HG02981 (cell line): Measurements from ENCODE around the gene KCNF1.

ENCODE experiments used
- ATAC-seq: cut with Tn5 transposase; IDR thresholded peaks from one replicate; pipeline ENCODE4 v1.9.1; 2021; ENCODE audit warnings: mild to moderate bottlenecking, moderate library complexity; ENCODE audit not compliant: unreplicated experiment

KCNF1 gene

GRCh38 chr2:10918661-10919409, 7.1 kb downstream of the KCNF1 start:
- no peak for ATAC-seq

DNA sequence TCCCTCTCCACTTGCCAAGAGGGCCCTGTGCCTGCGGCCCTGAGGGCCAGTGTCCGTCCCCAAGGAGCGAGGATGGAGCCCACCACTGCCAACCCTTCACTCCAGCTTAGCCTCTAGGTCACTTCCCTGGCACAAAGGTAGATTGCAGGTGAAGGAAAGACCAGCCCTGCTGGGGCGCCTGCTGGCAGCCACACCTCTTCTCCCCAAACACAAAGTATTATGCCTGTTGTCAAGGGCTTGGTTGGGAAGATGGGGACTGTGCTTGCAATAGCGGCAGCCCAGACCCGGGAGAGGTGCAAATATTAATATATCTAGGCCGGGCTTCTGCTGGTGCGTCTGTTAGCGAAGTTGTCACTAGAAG, 7.7 kb downstream of the KCNF1 start:
- ATAC-seq, result no peak

DNA sequence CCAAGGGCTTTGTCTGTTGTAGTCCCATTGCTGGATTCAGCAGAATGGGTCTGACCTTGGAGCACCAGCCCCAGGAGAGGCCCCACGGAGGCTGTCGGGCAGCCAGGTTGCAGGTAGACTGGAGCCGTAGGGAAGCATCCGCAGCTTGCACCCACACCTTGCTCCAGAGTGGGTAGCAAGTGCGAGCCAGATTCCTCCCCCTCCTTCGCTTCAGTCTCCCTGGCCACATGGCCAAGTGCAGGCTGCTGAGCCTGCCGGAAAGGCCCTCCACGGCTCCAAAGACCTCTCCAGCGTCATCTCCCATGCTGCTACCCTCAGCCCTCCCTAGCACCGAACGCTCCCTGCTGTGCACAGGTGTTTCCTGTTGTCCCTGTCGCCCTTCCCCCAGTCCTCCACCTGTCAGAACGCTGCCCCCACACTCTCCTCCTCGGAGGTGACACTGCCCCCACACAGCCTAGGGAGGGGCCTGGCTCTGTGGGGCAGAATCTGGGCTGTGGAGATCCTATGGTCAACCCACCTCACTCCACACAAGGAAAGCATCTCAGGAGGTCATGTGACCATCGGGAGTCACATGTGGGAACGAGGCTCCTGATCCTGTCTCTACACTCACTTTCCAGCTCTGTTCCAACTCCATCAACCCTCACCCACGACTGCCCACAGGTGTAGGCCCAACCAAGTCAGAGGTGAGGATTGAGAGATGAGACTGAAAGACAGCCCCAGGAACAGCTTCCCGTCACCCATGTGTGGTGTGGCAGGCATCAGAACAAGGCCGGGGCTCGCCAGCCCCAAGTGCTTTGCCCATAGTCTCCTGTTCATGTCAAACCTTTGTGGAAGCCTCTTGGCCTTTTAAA, 8.3 kb downstream of the KCNF1 start:
- no peak for ATAC-seq

DNA sequence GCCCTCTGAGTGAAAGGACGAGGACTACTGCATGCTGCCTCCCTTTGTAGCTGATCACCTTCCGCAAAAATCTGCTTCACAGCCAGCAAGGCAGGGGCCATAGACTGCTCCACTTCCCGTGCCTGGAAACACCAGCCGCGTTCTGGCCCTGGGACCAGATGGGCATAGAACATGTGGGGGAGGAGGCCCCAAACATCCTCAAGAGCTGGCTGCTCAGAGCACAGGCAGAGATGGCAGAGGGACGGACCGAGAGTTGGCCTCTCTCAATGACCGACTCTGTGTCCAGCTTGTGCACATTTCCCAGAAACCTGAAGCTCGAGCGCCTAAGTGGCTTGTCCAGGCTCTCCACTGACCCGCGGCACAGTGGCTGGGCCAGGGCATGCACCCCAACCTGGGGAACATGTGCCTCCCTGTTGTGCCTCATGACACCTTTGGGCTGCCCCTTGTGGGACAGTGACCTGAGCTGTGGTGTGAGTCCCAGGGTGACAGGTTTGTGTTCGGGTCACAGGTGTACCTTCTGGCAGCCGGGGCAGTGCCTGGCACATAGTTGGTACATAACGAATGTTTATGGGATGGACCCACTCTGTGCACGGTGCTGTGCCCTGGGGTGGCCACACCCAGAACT, 9.1 kb downstream of the KCNF1 start:
- no peak for ATAC-seq

DNA sequence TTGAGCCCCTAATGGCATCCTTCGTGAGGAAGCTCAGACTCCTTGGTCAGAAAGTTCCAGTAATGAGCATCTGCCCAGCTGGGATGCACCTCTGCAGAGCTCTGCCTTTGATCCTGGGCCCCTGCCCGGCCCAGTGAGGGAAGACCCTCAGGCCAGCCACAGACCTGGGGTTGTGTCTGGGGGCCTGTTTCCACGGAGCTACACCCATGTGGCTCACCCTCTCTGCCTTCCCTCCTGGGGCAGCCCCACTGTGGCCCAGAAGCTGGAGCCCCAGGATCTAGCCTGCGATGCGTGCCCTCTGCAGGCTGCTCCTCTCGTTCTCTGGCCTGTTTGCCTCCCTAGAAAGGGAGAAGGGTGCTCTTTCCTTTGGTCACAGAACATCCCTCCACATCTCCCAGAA, 9.8 kb downstream of the KCNF1 start:
- ATAC-seq, result no peak

DNA sequence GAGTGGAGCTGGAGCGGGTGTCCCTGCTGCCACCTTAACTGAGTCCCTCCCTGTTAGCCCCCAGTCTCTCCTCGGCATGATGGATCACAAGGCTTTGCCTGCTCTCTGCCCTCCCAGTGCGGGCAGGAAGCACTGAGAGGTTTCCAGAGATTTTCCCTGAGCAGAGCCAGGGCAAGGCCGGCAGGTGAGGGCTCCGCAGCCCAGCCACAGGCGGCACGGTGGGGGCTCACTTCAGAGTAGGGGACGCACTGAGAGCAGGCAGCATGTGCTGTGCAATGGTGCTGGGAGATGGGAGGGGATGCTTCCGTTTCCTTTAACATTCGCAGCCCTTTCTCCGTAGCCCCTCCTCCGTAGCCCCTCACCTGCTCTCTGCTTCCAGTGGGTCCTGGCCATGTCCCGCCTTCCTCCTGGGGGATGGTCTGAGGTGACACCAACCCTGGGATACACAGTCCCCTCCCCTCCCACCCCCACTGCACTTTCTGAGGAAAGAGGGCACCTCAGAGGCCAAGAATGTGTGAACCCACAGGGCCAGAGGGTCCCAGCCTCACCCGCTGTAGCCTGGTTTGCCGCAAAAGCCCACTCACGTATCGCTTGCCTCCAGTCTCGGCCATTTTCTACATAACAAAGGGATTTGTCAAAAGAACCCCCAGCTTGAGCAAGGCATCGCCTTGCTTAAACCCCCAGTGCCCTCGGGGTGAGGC, 10.7 kb downstream of the KCNF1 start:
- no peak for ATAC-seq

GRCh38 chr2:10923008-10923375, 11.3 kb downstream of the KCNF1 start:
- no peak for ATAC-seq

GRCh38 chr2:10923965-10924364, 12.2 kb downstream of the KCNF1 start:
- no peak for ATAC-seq

DNA sequence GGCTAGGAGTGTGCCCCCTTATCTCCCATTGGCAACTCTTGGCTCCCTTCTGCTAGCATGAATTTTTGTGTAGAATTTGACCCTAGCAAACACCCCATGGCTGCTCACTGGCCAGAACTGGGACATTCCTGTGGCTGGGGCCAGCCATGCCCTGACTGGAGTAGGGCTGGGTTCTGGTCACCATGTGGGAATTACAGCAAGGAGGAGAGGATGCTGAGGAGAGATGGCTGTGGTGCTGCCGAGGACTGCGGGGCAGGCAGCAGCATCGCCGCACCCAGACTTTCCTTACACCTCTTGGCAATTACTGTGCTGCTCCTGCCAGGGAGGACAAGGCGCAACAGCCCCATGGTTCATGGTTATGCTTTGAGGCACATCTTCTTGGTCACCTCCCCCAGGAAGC, 12.7 kb downstream of the KCNF1 start:
- no peak for ATAC-seq

- ATAC-seq, result no peak
Measured at GRCh38 chr2:10924859-10925258, 13.1 kb downstream of the KCNF1 start.

GRCh38 chr2:10926191-10926820, 14.6 kb downstream of the KCNF1 start:
- no peak for ATAC-seq

DNA sequence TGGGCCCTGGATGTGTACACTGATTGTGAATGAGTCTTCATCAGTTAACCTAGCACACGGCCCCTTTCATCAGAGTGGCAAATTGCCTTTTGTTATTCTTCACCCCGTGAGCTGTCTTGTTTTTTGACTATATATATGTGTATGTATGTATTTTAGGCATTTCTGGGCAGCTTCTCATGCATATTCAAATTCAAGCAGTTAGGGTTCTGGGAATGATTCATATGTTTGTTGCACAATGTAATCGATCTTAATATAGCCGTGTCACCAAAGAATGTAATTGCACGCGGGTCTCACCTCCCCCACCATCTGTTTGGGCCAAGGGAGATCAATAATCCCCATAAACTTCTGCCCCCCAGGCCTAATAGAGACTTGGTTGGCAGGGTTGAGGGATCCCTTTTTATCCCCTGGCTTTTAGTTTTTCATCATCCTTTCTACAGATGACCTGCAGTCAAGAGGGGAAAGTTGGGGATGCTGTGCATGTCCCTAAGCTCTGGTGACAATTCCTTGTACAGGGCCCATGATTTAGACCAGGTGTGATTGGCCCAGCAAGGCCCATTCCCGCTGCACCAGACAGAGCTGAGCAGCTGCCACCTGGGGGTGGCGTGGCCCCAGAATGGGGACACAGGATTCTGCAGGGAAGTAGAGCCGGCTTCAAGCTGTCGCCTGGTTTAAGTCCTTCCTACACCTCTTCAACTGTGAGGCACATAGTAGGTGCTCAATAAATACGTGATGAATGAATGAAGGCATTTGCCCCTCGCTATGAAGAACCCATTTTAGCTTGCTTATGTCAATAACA, 19.2 kb downstream of the KCNF1 start:
- no peak for ATAC-seq

- ATAC-seq, result no peak
Measured at GRCh38 chr2:10931710-10932255, 20.0 kb downstream of the KCNF1 start.

DNA sequence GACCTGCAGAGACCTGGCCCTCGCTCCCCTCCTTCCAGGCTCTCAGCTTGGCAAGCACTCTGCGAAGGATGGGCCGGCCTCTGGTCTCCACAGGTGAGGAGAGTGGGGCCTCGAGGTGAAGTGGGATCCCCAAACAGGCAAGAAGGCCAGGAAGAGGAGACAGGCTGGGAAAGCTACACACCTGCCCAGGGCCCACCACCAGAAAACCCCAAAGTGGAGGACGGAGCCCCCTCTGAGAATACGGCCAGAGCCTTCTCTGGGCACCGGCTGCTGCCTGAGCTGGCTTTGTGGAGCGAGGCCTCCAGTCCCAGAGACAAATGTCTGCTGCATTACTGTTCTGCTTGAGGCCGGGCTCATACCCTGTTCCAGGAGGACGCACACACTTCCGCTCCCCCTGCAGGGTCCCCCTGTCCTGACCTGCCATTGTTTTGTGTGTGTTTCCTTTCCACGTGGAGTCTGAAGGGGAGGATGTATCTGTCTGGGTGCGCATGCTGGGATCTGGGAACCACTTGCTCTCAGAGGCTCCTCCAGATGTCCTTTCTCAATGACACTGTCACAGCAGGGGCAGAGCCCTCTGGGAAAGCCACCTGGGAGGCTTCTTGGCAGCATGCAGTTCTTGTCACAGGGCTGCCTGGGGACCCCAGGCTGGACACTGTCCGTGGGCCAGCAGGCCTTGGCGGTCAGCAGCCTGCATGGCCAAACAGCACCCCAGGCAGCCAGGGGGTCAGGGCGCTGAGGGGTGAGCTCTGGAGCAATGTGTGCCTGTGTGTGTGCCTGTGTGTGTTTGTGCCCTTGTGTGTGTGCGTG, 20.8 kb downstream of the KCNF1 start:
- ATAC-seq, result no peak

GRCh38 chr2:10933700-10934225, 22.0 kb downstream of the KCNF1 start:
- no peak for ATAC-seq

- no peak for ATAC-seq
Measured at GRCh38 chr2:10934308-10934978, 22.7 kb downstream of the KCNF1 start.

DNA sequence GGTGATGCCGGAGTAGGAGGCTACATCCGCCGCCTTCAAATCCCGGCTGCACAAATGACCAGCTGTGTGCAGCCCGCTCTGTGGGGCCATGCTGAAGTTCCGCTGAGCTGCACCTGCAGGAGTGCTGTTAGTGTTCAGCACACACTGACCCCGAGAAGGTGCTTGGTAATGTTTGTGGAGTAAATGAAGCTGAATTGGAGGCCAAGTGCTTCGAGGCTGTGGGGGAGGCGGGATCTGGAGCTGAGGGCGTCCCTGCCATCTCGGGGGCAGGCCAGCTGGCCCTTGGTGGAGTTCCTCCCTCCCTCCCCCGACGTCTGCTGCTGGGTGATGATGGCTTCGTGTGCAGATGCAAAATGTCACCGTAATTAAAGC, 23.2 kb downstream of the KCNF1 start:
- no peak for ATAC-seq

- no peak for ATAC-seq
Measured at GRCh38 chr2:10935366-10935918, 23.7 kb downstream of the KCNF1 start.
